Measurements from ENCODE around the gene FDXACB1.
A peak's percentile ranks its signal among the peaks of the same experiment; 100 is the strongest.

Gene FDXACB1, protein sequence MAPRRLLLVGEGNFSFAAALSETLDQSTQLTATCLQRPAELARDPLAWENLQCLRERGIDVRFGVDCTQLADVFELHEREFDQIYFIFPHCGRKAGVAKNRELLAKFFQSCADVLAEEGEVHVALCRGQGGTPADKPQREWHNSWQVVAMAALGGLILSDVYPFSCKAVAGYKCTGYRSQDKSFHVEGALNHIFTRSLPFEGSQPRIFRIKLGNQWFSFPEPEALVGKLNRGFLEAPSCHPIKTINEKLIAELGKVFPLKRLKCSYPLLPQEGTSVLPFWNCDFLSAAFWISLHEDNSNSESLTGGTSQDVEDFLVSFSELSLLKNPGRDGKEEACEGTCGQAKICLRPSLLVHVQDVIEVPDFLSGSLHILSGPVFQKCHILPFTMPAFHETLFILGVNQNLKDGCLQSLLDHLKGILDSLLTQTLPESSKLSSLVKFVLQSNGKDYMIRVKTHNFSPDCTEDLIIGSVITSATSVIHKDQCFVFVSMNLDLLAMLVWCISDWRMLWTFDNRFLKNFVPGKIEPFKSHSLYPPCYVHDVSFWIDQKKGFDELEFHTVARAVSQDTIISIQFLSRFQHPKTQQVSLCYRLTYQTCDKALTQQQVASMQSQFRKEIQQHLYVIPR

DNA sequence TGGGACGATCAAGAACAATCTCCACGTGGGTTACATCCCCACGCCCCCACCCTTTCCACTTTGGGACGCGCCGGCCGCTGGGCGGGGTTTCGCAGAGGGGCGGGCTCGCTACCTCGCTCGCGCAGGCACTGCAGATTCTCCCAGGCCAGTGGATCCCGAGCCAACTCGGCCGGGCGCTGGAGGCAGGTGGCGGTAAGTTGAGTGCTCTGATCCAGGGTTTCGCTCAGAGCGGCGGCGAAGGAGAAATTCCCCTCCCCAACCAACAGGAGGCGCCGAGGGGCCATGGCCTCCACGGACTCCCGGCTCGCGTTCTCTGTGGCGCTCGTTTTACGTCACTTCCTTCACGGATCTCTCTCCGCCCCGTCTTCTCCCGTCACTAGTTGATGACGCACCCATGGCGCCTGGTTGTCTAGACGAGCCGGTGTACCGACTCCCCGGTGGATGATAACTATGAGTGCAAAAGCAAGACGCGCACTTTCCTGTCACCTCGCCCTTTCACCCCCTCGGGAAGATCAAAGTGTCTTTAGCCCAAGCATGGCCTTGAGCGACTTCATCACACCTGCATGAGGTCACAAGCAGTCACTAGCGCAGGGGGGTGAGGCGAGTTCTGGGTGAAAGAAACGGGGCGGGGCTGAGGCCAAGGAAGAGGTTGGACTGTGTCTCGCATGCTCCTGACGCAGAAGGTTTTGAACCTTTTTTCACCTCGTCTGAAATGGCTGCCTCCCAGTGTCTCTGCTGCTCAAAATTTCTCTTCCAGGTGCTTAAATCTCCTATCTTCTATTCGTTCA, at the start of gene FDXACB1, which contains the start of gene CFAP68:
FDXACB1 (minus strand) TSS at position 317 of the 788 bp plus-strand sequence; CDS start at position 284, 33 bp downstream.
CFAP68 (plus strand) TSS at position 693 of the 788 bp plus-strand sequence; CDS start at position 713, 20 bp downstream.
- DNase-seq (ENCODE audit: low read depth): peak; percentile 98

DNA sequence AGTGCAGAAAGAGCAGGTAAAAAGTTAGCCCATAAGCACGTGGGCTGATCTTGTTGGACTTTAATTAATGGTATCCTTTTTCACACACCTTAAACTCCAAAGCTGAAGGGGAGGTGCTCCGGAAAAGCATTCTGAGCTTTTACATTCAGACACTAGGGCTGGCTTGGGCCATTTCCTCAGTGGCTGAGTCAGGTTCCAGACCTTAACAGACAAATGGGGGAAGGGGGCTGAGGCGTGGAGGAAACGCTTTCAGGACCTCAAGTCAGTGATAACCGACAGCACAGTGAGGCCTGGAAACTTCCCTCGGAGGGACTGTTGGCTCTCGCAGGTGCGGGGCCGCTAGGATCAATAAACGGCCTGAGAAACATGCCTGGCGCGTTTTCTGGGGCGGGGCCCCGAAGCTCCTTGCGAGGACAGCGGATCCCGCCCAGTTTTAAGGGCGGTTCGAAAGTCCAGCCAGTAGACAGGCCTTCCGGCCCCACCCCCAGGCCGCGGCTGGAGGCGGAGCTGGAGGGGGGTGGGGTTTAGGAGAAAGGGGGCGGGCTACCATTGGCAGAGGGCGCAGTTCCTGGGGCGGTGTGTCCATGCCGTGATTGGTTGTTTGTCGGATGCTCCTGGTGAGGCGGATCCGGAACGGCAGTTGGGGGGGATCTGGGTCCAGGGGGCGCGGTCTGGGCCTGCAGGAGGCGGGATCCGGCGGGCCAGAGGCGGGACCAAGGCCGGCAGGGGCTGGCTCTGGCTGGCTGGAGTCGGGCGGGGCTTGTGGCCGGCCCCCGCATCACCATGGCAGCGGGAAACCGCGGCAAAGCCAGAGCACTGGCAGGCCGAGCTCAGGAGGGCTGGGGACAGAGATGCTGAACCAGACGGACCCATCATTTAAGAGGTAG, 47.8 kb upstream of the FDXACB1 start:
- peak; percentile 98 for DNase-seq (ENCODE audit: low read depth)

DNA sequence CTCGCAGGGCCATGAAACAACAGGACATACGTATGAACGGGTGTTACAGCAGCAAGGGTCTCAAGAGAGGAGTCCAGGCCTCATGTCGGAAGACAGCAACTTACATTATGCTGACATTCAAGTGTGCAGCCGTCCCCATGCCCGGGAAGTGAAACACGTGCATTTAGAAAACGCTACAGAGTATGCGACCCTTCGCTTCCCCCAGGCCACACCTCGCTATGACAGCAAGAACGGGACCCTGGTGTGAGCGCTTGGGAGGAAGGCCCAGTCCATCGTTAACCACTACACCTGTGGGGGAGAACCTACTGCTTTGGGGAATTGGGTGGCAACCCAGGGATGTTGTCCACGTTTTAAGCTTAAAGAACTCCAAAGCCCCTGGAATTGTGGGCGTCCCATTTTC, 47.0 kb upstream of the FDXACB1 start:
- no peak for DNase-seq (ENCODE audit: low read depth)

DNA sequence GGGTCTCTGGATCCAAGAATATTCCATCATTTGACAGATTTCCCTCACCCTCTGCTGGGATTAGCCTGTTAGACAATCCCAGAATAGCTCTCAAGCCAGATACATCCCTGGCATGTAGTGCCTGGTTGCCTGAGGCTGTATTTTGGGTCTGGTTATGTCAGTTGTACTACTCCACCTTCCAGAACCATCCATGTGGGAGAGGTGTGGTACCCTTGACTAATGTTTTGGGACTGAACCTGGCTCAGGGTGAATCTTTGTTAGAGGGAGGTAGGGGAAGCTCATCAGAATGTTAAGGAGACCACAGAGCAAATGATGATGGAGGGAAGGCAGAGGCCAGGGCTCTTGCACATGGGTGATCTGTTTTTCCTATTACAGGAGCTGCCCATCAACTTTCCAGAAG, 45.0 kb upstream of the FDXACB1 start:
- DNase-seq (ENCODE audit: low read depth): no peak

DNA sequence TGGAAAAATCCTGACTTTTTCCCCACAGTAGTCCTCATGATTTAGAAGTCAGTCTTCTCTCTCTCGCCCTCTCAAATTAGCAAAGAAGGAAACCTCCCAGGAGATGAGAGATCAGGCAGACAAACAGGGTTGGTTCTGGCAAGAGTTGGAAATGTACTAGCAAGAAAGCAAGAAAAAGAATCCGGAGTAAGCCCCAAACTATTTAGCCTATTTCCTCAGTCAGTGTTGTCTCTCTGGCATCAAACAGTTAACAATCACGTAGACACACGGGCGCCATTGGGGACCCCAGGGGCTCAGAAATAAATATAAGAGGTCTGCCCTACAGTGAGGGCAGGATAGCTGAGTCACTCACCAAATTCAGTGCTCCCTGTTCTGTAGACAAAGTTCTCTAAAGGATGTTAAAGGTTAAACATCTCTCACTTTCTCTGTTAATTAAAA, 44.4 kb upstream of the FDXACB1 start:
- peak; percentile 69 for DNase-seq (ENCODE audit: low read depth)

DNA sequence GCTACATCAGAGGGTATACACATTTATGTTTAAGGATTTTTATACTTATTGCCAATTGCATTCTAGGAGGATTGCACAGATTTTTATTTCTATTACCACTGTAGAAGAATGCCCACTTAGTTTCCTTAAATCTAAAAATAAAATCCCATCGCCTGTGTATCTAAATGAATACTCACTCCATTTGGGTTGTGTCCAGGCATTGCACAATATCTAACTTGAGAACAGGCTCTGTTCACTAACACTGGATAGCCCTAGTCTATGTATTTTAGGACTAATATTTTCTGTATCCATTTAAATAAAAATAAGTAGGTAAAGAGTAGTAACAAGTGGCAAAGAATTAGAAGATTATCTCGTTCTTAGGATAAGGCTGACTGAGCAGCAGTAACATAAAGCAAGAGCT, 43.8 kb upstream of the FDXACB1 start:
- peak; percentile 89 for DNase-seq (ENCODE audit: low read depth)

DNA sequence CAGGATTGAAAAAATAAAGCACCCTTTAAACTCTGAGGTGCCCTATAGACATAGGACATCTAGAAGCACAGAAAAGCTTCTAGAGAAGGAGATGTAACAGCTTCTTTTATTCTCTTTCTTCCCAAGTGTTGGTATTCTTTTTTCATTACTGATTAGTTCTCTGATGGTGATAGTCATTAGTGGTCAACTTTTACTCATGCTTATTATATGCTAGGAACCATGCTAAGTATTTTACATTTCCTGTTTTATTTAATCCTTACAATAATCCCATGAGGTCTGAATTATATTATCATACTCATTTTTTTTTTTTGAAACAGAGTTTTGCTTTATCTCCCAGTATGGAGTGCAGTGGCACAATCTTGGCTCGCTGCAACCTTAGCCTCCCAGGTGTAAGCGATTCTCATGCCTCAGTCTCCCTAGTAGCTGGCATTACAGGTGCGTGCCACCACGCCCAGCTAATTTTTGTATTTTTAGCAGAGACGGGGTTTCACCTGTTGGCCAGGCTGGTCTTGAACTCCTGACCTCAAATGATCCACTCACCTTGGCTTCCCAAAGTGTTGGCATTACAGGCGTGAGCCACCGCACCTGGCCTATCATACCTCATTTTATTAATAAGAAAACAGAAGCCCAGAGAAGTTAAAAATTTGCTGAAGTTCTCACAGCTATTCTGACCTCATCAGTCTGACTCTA, 42.7 kb upstream of the FDXACB1 start:
- no peak for DNase-seq (ENCODE audit: low read depth)

DNA sequence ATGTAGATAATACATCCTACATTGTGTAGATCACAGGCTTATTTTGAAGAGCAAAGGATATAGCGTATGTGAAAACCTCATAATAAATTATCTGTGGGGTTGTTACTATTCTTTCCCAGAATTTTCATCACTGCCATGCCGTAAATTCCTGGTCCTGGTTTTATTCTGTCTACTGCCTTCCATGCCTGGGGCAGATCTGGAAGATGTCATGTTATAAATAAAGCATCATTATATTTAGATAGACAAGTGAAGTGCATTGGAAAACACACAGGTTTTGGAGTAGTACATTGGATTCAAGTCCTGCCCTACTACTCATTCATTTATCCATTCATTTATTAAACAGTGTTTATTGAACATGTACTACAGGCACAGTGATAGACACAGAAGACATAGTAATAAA, 41.9 kb upstream of the FDXACB1 start:
- DNase-seq (ENCODE audit: low read depth): no peak

DNA sequence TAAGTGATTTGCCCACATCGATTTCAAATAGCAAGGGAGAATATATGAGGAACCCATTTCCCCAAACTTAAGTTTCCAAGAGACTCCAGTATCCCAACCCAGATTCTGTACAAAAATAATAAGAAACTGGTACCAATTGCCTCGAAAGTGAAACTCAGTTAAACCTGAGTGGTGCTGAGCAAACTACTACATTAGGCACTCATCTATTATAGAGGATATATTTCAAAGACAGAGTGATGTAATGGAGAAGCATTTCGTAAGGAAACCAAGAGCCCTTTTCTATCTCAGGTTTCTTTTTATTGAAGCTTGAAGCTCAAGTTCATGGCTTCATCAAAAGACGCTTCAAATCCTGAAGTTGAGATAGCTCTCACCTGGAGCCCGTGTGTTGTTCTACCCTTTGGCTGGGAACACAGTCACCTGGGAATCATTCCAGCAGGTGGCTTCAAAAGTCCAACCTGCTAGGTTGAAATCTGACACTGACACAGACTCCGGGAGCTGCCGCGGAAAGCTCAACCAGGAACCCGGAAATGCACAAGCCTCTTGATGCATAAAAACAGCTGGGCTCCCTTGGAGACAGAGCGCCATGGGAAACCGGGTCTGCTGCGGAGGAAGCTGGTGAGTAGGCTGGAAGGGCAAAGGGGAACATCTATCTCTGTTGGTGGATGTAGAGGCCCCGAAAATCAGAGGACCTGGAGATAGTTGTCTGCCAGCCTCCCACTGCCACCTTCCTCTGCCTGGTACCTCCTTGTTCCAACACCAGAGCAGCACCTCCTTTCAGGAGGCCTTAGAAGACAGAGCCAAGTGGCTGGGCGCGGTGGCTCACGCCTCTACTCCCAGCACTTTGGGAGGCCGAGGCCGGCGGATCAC, 39.7 kb upstream of the FDXACB1 start, which contains the start of gene C11orf52:
C11orf52 (plus strand) TSS at position 524 of the 867 bp plus-strand sequence; CDS start at position 584, 60 bp downstream.
- peak; percentile 67 for DNase-seq (ENCODE audit: low read depth)

DNA sequence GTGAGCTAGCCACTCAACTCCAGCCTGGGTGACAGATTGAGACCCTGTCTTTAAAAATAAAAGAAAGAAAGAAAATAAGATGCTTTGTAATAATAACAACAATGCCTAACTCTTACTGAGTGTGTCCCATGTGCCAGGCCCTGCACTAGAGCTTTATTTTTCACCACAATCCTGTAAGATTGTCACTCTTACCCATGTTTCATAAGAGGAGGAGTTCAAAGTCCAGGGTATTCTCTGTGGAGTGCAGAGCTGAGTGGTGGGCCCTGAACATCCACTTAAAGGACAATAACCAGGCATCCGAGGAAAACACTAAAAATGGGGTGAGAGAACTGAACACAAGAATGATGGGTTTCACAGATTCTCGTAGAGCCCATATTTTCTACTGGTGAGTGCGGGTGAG, 38.8 kb upstream of the FDXACB1 start:
- DNase-seq (ENCODE audit: low read depth): no peak

DNA sequence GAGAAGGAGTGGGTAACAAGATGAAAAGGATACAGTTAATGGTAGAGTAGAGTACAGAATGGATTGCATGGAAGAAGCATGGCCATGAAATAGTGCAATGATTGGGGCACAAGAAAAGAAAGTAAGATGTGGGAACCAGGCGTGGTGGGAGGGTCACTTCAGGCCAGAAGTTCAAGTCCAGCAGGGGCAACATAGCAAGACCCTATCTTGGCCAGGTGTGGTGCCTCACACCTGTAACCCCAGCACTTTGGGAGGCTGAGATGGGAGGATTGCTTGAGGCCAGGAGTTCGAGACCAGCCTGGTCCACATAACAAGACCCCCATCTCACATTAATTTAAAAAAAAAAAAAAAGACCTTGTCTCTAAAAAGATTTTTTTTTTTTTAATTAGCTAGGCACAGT, 38.3 kb upstream of the FDXACB1 start:
- DNase-seq (ENCODE audit: low read depth): no peak

DNA sequence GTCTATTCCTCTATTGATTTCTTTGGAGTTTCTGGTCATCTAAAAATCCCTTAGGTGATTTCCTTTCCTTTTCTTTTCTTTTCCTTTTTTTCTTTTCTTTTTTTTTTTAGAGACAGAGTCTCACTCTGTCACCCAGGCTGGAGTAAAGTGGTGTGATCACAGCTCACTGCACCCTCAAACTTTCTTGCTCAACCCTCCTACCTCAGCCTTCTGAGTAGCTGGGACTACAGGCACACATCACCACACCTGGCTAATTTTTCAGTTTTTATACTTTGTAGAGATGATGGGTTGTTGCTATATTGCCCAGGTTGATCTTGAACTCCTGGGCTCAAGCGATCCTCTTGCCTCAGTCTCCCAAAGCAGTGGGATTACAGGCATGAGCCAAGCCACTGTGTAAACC, 37.8 kb upstream of the FDXACB1 start:
- DNase-seq (ENCODE audit: low read depth): no peak

DNA sequence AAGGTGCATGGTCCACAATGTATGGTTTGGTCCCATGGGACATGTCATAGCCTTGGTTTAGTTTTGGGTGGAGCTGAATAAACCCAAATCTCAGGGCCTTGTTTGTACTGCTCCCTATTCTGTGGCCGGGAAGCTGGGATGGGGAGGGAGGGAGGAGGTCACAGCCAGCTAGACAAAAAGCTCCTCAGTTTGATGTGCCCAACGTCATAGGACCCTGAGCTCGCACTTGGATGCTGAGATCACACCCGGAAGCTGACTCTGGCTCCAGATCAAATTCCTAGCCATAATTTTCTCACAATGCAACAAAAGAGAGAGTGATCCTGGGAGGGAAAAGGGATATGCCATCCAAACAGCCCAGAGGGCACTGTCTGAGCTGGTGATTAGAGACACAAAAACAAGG, 35.0 kb upstream of the FDXACB1 start:
- DNase-seq (ENCODE audit: low read depth): peak; percentile 67

DNA sequence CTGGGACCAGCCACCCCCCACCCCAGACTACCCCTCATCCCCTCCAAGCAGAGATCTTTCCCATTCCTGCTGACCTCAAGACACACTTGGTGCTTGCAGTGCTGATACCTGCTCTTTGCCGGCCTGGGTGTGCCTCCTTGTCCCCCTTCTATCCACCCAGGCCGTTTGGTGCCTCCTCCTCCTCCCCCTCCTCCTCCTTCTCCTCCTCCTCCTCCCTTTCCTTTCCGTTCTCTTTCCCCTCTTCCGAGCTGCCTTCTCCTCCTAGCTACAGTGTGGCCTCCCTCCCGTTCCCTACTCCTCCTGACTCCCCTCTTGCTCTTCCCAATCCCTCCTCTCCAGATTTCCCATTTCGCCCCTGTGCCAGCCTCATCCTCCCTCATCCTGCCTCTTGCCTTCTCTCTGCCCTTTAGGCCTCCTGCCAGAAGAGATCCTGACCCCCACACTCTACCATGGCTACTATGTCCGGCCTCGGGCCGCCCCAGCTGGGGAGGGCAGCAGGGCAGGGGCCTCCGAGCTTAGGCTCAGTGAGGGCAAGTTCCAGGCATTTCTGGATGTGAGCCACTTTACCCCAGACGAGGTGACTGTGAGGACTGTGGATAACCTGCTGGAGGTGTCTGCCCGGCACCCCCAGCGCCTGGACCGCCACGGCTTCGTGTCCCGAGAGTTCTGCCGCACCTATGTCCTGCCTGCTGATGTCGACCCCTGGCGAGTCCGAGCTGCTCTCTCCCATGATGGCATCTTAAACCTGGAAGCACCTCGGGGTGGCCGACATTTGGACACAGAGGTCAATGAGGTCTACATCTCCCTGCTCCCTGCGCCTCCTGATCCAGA, 34.3 kb upstream of the FDXACB1 start:
- DNase-seq (ENCODE audit: low read depth): no peak

DNA sequence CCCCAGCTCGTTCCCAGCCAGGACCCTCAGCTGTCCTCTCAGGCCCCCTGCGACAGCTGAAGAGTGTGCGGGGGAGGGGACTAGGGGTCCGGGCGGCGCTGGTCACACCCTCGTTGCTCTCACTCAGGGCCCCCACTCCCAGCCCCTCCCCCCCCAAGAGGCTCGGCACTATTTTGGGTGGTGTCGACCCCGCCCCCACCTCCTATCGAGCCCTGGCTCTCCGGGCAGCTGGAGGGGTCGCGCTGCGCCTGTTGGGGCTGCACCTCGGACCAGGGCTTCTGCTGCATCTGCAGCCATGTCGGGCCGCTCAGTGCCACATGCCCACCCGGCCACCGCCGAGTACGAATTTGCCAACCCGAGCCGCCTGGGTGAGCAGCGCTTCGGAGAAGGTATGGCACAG, 33.6 kb upstream of the FDXACB1 start, which contains the start of gene HSPB2:
HSPB2 (plus strand) TSS at position 200 of the 400 bp plus-strand sequence; CDS start at position 296, 96 bp downstream.
- DNase-seq (ENCODE audit: low read depth): no peak

DNA sequence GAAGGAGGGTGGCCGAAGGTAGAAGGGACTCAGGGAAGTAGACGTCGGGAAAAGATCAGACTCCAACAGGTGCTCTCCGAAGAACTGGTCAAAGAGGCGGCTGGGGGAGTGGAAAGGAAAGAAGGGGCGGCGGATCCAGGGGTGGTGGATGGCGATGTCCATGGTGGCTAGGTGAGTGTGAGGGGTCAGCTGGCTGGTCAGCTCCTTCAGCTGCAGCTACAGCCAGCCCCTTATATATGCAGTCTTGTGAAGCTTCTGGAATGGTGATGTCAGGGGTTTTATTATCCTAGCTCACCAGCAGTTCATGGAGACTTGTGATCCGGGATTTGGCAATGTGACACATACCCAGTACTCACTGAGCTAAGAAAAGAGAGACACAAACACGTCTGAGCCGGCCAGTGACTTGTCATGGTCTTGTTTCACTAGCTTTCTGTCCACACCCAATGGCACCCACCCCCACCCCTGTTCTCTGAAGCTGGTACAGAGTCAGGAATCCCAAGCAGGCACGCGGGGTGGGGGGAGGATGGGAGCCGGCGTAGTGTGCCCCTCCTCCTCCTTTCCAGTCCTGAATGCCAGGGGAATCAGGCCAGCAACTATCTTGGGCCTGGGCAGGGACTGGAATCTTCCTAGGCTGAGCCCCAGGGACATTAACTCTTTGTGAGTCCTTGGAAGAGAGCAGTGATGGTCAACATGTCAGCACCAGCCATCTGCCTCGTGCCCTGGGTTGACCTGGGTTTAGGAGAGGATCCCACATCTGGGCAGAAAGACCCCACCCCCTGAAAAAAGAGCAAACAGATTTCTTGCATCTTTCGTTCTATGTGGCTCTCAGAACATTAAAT, 32.8 kb upstream of the FDXACB1 start, which contains the start of gene CRYAB:
CRYAB (minus strand) TSS at position 208 of the 839 bp plus-strand sequence; CDS start at position 162, 46 bp downstream.
- peak; percentile 76 for DNase-seq (ENCODE audit: low read depth)

DNA sequence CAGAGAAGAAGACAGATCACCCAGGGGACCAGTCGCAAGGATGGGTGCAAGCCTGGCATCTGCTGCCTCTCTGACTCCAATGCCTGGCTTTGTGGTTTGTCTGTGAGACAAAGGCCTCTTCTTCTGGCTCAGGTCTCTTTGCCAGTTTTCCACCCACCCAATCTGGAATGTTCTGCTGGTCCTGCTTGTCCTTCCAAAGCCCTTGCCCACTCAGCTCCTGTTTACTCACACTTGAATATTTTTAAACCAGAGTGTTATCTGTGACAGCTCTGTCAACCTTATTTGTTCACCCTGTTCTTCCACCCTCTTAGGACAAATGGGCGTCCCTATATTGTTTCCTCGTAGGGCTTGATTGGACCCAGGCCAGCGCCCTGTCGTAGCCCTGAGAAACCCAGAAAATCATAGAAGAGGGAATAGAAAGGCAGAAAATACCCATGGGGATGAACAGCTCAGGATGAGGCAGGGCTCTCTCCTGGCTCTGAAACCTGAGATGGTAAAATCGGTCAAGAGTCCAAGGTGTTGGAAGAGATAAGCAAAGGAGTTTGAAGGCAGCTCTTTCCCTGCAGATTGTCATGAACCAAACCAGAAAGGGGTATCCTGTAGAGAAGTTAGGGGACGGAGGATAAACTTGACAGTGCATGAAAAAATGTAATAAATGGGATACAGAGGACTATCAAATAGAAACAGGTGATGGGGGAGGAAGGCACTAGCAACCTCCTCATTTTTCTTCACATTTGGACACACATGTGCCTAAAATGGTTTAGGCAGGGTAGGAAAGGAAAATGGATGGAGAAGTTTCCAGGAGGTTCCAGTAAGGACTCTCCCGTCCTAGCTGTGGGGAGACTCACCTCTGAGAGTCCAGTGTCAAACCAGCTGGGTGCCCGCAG, 32.0 kb upstream of the FDXACB1 start:
- no peak for DNase-seq (ENCODE audit: low read depth)

Data from iris pigment epithelial cell (primary cell).